Activated CD8-positive, alpha-beta memory T cell treated with anti-CD3 and anti-CD28 coated beads, Interleukin-2, amount 50 U/mL, for 4 hours (primary cell): ENCODE measurements around the gene ADPRS.

ENCODE experiments used
- DNase-seq: peaks from one replicate; pipeline ENCODE4 v3.0.0-alpha.2; 2020

The ADPRS gene, protein sequence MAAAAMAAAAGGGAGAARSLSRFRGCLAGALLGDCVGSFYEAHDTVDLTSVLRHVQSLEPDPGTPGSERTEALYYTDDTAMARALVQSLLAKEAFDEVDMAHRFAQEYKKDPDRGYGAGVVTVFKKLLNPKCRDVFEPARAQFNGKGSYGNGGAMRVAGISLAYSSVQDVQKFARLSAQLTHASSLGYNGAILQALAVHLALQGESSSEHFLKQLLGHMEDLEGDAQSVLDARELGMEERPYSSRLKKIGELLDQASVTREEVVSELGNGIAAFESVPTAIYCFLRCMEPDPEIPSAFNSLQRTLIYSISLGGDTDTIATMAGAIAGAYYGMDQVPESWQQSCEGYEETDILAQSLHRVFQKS

DNA sequence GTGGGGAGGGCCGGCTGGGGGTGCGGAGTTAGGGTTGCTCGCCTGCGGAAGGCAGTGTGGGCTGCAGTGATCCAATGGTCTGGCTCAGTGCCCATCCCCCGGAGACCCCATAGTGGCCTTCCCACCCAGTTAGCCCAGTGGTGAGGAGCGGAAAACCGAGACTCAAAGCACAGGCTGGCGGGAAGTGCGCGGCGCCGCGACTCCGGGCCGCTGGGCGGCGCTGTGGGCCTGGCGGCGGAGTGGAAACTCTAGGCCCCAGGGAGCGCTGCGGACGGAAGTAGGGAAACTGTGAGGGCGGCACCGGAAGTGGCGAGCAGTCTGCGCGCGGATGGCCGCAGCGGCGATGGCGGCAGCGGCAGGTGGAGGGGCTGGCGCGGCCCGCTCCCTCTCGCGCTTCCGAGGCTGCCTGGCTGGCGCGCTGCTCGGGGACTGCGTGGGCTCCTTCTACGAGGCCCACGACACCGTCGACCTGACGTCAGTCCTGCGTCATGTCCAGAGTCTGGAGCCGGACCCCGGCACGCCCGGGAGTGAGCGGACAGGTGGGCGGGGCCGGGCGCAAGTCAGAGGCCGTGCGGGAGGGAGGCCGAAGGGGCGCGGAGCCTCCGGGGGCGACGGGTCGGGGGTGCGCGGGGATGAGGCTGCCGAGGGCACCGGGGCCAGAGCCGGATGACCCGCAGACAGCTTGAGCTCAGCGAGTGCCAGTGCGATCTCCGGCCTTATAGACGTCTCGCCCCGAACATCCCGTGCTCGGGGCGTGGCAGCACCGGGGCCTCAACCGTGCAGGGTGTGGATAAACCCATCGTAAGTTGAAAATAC is at the start of gene ADPRS:
ADPRS (plus strand) TSS at position 316 of the 816 bp plus-strand sequence; CDS start at position 329, 13 bp downstream.
- DNase-seq: peak; percentile 90

DNA sequence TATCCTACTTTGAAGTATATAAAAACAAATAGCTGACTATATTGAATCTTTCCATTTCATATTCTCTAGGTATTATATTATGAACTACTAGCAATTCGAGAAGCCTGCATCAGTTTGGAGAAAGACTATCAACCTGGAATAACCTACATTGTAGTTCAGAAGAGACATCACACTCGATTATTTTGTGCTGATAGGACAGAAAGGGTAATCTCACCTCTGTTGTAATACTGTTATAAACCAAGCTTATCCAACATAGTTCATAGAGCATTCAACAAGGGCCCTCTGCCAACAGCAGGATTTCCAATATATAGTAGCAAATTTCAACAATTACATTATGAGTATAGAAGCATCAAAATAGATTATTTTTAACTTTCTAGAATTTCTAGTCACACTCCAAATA is 48.5 kb upstream of the ADPRS start:
- DNase-seq: no peak

- no peak for DNase-seq
These were observed 36.9 kb upstream of the ADPRS start for GRCh38 chr1:36051821-36052220.

DNA sequence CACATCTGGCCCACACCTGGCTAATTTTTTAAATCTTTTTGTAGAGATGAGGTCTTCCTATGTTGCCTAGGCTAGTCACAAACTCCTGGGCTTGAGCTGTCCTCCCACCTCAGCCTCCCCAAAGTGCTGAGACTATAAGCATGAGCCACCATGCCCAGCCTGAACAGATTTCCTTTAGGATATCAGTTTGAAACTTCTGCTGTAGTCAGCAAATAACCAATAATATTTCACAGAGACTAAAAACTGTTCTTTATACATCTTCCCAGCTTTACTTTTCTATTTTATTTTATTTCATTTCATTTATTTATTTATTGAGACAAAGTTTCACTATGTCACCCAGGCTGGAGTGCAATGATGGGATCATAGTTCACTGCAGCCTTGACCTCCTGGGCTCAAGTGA is 34.7 kb upstream of the ADPRS start:
- no peak for DNase-seq

DNA sequence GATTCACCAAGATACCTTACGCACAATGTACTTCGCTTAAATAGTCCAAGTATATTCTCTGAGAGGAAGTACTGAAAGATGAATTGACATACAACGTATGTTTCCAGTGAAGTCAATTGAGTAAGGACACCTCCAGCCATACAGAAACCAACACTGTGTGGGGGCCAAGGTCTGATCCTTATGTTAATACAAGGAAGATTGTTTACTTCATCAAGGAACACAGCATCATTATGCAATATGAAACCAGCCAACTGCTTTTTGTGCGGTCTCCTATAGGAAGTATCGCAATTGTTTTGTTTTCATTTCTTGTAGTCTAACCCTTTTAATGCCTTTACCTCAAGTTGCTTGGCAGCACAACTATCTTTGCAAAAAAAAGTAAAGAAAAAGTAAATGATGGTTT is 33.0 kb upstream of the ADPRS start:
- no peak for DNase-seq

DNA sequence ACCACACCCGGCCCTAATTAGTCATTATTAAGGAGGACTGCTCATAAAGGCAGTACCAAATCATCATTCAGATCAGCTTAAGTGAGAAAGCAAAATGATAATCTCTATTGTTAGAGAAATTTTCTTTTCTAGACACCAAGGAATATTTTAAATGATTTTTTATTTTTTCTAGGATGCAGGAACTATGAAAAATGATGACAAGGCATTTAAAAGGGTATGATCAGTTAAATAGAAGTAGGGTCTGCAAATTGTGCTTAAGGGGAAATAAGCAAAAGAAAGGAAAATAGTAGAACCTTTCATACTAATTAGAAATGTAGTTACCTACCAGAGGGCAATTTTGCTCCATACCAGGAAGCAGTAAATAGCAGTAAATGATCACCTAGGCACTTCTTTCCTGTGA is 26.4 kb upstream of the ADPRS start:
- no peak for DNase-seq

- no peak for DNase-seq
These were observed 20.8 kb upstream of the ADPRS start for GRCh38 chr1:36067871-36068270.

GRCh38 chr1:36068866-36069265 is 19.8 kb upstream of the ADPRS start:
- DNase-seq: no peak

DNA sequence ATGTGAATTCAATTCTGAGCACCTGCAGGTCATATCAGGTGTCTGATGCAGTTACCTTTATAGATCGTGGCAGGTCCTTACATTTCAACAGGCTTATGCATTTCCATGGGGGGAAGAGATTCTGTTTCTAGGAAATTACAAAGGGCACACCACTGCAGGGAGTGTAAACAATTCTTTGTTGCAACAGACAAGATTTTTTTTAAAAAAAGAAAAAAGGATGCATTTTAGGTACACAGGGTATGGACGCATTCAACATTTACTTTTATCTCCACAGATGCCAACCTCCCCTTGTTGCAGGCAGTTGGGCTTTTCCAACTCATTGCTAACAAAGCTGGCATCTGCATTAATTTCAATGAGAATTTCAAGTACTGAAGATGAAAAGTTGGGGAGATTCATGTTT is 18.3 kb upstream of the ADPRS start:
- no peak for DNase-seq

DNA sequence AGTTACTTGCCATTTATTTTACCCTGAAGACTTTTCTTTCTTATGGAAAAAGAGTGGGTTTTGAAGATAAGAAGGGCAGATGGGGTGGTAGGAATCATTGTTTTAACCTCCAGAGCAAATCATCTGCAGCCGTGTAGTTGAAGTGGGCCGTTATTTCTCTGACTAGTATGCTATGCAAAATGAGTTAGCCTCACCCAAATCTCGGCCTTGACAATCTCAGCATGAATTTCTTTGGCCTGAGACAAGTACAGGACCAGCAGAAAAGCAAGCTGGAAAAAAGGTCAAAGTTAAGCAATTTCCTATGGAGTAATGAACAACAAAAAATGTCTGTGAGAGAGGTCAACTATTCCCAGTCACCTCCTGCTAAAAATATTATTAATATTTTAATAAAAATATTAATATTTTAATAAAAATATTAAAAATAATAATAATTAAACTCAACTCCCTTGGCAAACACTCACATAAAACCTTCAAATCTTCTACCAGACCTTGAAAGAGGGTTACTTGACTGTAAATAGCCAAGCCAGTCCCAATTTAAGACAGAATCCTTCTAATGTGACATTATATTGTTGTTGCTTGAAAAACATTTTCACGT is 11.6 kb upstream of the ADPRS start:
- DNase-seq: no peak

DNA sequence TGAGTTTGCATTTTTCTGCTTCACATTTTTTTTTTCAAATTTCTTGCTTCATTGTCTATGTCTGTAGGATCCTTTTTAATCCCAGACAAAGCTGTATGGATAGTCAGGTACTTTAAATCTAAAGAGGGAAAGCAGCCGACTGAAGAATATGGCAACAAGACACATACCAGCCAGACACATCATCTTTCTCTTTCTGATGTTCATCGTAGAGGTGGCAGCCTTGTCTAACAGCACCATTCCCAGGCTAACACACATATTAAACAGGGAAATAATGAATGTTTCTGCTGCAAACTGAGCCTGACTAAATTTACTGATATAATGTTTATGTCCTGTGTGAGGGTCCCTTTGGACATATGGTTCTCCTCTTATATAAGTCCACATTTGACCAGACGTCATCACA is 8.5 kb upstream of the ADPRS start:
- DNase-seq: no peak

GRCh38 chr1:36080801-36081200 is 7.9 kb upstream of the ADPRS start:
- DNase-seq: no peak

GRCh38 chr1:36081926-36082485 is 6.7 kb upstream of the ADPRS start:
- no peak for DNase-seq

DNA sequence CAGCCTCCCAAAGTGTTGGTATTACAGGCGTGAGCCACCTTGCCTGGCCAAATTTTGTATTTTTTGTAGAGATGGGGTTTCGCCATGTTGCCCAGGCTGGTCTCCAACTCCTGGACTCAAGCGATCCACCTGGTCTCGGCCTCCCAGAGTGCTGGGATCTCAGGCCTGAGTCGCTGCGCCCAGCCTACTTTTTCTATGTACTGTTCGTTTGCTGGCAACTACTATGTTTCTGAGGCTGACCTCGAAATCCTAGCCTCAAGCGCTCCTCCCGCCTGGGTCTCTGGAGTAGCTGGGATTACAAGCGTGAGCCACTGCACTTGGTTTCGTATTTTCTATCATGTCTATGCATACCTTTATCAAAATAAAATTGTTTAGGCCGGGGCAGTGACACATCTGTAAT is 5.5 kb upstream of the ADPRS start:
- no peak for DNase-seq

- DNase-seq: no peak
These were observed 4.8 kb upstream of the ADPRS start, which contains the start of gene TEKT2 for GRCh38 chr1:36083635-36084496. TEKT2 (plus strand) TSS chr1:36084094; CDS start chr1:36084922, 828 bp downstream.

DNA sequence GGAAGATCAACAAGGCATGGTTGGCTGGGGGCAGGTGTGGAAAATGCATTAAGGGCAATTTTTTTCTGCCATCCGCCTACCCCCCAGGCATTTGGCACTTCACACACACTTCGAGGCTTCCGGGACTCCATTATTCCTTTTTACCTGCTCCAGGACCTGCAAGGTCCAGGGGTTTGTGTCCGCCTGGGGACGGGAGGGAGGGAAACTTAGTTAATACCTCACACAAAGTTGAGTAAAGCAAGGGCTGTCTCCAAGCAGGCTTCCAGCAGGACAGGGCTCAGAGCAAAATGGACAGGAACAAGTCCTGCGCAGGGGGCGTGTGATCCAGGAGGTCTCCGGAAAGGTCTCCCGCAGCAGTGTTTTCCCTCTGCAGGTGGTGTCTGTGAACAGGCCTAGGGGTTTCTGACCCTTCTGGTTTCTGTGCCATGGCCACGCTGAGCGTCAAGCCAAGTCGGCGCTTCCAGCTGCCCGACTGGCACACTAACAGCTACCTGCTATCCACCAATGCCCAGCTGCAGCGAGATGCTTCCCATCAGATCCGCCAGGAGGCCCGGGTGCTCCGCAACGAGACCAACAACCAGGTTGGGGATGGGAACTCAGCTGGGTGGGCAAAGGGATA is 4.1 kb upstream of the ADPRS start:
- no peak for DNase-seq

DNA sequence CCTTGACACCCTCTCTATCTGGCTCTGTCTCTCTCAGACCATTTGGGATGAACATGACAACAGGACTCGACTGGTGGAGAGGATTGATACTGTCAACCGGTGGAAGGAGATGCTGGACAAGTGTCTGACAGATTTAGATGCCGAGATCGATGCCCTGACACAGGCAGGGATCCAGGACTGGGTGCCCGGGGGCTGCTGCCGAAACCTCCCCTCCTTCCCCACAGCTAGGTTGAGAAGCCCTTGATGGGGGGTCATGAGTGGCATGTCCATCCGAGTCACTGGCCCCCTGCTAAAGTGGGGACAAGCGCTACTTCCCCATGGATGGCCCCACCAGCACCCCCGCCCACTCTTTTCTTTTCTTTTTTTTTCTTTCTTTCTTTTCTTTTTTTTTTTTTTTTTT is 3.6 kb upstream of the ADPRS start:
- no peak for DNase-seq

DNA sequence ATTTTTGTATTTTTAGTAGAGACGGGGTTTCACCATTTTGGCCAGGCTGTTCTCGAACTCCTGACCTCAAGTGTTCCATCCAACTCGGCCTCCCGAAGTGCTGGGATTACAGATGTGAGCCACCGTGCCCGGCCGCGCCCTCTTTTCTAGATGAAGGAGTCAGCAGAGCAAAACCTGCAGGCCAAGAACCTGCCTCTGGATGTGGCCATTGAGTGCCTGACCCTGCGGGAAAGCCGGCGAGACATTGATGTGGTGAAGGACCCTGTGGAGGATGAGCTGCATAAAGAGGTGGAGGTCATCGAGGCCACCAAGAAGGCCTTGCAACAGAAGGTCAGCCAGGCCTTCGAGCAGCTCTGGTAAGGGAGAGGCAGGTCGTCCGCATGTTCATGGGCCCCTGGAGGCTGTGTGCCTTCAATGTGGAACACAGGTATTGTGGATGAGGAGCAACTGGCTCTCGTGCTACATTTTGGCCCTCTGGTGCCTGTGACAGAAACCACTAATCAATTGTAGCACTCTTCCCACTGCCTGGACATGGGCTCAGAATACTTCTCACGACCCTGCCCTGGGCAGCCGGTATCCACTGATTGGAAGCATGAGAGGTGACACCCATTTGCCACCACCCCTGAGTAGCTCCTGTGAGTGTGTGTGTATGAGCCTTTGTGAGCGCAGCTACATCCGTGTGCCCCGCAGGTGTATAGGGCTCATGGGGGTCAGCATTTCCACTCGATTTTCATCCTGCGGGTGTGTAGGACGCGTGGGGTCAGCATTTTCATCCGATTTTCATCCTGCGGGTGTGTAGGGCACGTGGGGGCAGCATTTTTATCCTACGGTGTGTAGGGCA is 2.8 kb upstream of the ADPRS start:
- no peak for DNase-seq

- no peak for DNase-seq
These were observed 2.0 kb upstream of the ADPRS start for GRCh38 chr1:36086529-36087232.
